ENCODE measurements around the gene UBE2S.

- TF ChIP-seq, protein P1, sequence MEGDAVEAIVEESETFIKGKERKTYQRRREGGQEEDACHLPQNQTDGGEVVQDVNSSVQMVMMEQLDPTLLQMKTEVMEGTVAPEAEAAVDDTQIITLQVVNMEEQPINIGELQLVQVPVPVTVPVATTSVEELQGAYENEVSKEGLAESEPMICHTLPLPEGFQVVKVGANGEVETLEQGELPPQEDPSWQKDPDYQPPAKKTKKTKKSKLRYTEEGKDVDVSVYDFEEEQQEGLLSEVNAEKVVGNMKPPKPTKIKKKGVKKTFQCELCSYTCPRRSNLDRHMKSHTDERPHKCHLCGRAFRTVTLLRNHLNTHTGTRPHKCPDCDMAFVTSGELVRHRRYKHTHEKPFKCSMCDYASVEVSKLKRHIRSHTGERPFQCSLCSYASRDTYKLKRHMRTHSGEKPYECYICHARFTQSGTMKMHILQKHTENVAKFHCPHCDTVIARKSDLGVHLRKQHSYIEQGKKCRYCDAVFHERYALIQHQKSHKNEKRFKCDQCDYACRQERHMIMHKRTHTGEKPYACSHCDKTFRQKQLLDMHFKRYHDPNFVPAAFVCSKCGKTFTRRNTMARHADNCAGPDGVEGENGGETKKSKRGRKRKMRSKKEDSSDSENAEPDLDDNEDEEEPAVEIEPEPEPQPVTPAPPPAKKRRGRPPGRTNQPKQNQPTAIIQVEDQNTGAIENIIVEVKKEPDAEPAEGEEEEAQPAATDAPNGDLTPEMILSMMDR (IDR thresholded peaks at IDR 0.05; ENCODE audit: poor library complexity, severe bottlenecking), result peak; percentile 8
- no peak for TF ChIP-seq EZH2 (IDR thresholded peaks at IDR 0.05; ENCODE audit: borderline replicate concordance, insufficient read depth, low read length, poor library complexity, severe bottlenecking)
- TF ChIP-seq MXI1 (conservative IDR thresholded peaks at IDR 0.05; ENCODE audit: poor library complexity, severe bottlenecking), result peak; percentile 89
- peak; percentile 66 for TF ChIP-seq SMC3 (conservative IDR thresholded peaks at IDR 0.05; ENCODE audit: poor library complexity)
- peak; percentile 100 for TF ChIP-seq POLR2AphosphoS5 (IDR thresholded peaks at IDR 0.05)
- TF ChIP-seq RAD21 (conservative IDR thresholded peaks at IDR 0.05), result peak; percentile 60
- peak; percentile 100 for TF ChIP-seq TAF1 (IDR thresholded peaks at IDR 0.05; ENCODE audit: low read depth)
Observed at GRCh38 chr19:55385724-55386492, 21.7 kb downstream of the UBE2S start, which contains the start of gene RPL28.
